Tibial artery (tissue), 4 donors: Measurements from ENCODE around the gene ERCC6L2.

ENCODE experiments used
- DNase-seq, 2 donors: peaks; one replicate each; pipeline ENCODE4 v3.0.0-alpha.2; 2019
- H3K27ac ChIP-seq, 2 donors: fragments of 200-600 bp; sonication (generic) in 1 of 2; 1 replicate in 1 of 2; 2 replicates in 1 of 2; pipeline ENCODE4 v1.5.1; 2018 to 2019; ENCODE audit warnings: mild to moderate bottlenecking in 1 of 2
- H3K27me3 ChIP-seq, 2 donors: fragments of 200-600 bp; sonication (generic) in 1 of 2; one replicate each; pipeline versions ENCODE4 v1.5.1 to v1.6.0; 2016 to 2019
- H3K36me3 ChIP-seq, 3 donors: fragments of 200-600 bp; sonication (generic) in 2 of 3; one replicate each; pipeline ENCODE4 v1.5.1; 2016 to 2019; ENCODE audit warnings: mild to moderate bottlenecking in 2 of 3
- H3K4me1 ChIP-seq, 4 donors: fragments of 200-600 bp; sonication (generic) in 2 of 4; 1 replicate in 3 of 4; 2 replicates in 1 of 4; pipeline ENCODE4 v1.5.1; 2016 to 2019
- H3K4me3 ChIP-seq, 2 donors: fragments of 200-600 bp; sonication (generic) in 1 of 2; 1 replicate in 1 of 2; 2 replicates in 1 of 2; pipeline ENCODE4 v1.5.1; 2018 to 2019; ENCODE audit warnings: mild to moderate bottlenecking in 2 of 2
- H3K9me3 ChIP-seq, 3 donors: fragments of 200-600 bp; sonication (generic) in 1 of 3; one replicate each; pipeline ENCODE4 v1.5.1; 2016 to 2019
- CTCF ChIP-seq, 2 experiments: fragments of 200-600 bp in 1 of 2; fragments of 450-650 bp in 1 of 2; IDR thresholded peaks; one replicate each; pipeline ENCODE4 v1.5.1; 2017 to 2019; ENCODE audit warnings: antibody characterized with exemption in 2 of 2, mild to moderate bottlenecking in 1 of 2, moderate library complexity in 1 of 2
- intact Hi-C: fragments of 100-400 bp; cut with DNase I; formaldehyde crosslinking; loops from one replicate; pipeline ENCODE4 v1.15.0; 2023; ENCODE audit warnings: low total_unique reads

Gene ERCC6L2

DNA sequence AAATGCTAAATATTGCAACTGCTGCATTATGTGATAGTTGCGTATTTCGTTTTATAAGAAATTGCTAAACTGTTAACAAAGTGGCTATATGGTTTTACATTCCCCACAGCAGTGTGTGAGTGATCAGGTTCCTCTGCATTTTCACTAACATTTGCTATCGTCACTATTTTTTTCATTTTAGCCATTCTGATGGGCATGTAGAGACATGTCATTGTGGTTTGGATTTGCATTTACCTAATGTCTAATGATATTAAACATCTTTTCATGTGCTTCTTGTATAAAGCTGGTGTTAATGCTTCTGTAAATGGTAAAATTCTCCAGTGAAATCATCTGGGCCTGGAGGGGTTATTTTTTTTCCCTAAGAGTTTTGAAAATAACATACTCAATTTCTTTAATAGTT lies 61.6 kb downstream of the ERCC6L2 start:
- no peak overlapping the region for H3K4me3 ChIP-seq
- no peak for DNase-seq
- H3K36me3 ChIP-seq, result peaks cover 27 to 75% (median 71%) of the 10 kb centered on the region in 3 donors
- TF ChIP-seq CTCF (IDR thresholded peaks at IDR 0.05), result no peak
- H3K4me1 ChIP-seq, result peaks cover 0 to 8% (median 0%) of the 10 kb centered on the region in 4 donors
- intact Hi-C loops, result no loop called here
- H3K27me3 ChIP-seq, result no peaks in the 10 kb centered on the region
- no peak overlapping the region for H3K27ac ChIP-seq
- H3K9me3 ChIP-seq, result no peaks in the 10 kb centered on the region

GRCh38 chr9:95938724-95939123 lies 63.2 kb downstream of the ERCC6L2 start:
- intact Hi-C loops, result no loop called here
- H3K27me3 ChIP-seq, result no peaks in the 10 kb centered on the region
- no peak overlapping the region for H3K27ac ChIP-seq
- H3K4me3 ChIP-seq, result no peak overlapping the region
- peaks cover 29 to 74% (median 71%) of the 10 kb centered on the region in 3 donors for H3K36me3 ChIP-seq
- DNase-seq, result no peak
- TF ChIP-seq CTCF (IDR thresholded peaks at IDR 0.05), result no peak
- no peaks in the 10 kb centered on the region for H3K9me3 ChIP-seq
- H3K4me1 ChIP-seq, result peaks cover 0 to 8% (median 0%) of the 10 kb centered on the region in 4 donors

DNA sequence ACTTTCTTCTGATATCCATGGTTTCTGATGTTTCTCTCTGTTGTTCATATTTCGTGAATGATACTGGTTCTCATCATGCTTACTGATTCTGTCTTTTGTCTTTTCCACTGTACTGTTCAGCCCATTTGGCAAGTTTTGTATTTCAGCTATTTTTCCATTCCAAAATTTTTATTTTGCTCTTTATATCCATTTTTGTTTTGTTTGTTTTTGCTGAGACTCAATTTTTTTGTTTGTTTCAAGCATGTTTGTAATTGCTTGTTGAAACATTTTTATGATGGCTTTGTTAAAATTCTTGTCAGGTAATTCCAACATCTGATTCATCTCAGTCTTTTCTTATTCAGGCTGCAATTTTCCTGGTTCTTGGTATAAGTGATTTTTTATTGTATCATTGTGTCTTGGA lies 64.0 kb downstream of the ERCC6L2 start:
- no peak overlapping the region for H3K4me3 ChIP-seq
- H3K36me3 ChIP-seq, result peaks cover 30 to 75% (median 70%) of the 10 kb centered on the region in 3 donors
- no peak for TF ChIP-seq CTCF (IDR thresholded peaks at IDR 0.05)
- H3K4me1 ChIP-seq, result peaks cover 0 to 8% (median 0%) of the 10 kb centered on the region in 4 donors
- H3K9me3 ChIP-seq, result no peaks in the 10 kb centered on the region
- no peak overlapping the region for H3K27ac ChIP-seq
- no peak for DNase-seq
- H3K27me3 ChIP-seq, result no peaks in the 10 kb centered on the region
- intact Hi-C loops, result no loop called here

DNA sequence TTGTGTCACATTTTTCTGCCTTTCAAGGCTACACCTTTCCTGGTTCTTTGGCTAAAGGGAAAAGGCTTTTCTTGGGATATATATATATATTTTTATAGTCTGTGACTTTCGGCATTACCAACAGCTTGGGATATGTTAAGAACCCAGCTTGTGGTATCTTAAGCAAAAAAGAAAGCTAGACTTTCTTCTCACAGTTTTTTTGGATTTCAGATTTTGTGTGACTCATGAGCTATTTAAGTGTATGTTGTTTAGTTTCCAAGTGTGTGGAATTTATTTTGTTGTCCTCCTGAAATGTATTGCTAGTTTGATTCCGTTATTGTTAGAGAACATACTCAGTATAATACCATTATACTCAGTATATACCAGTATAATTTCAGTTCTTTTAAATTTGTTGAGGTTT lies 64.8 kb downstream of the ERCC6L2 start:
- TF ChIP-seq CTCF (IDR thresholded peaks at IDR 0.05), result no peak
- Histone ChIP-seq H3K9me3 (no peaks in the 10 kb centered on the region), H3K27me3 (no peaks in the 10 kb centered on the region), H3K4me1 (peaks cover 0 to 8% (median 0%) of the 10 kb centered on the region in 4 donors), H3K27ac (no peak overlapping the region), H3K4me3 (no peak overlapping the region), H3K36me3 (peaks cover 24 to 74% (median 63%) of the 10 kb centered on the region in 3 donors)
- intact Hi-C loops, result no loop called here
- DNase-seq, result no peak

DNA sequence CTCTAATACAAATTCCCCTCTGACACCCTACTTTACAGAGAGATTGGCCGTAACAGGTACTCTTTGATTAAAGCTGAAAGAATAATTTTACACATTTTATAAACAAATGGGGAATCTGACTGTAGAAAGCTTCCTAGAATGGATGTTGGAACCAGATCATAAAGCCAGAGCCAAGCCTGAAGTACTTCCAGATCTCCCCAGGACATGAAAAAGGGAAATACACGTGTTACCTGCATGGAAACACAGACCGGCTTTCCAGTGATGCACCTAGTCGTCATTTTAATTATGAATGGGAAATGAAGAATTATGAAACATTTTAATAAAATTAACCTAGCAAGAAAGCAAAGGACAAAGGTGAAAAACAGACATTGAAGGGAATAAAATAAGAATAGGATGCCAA lies 66.5 kb downstream of the ERCC6L2 start:
- no peak for DNase-seq
- Histone ChIP-seq H3K9me3 (no peaks in the 10 kb centered on the region), H3K4me3 (no peak overlapping the region), H3K27me3 (no peaks in the 10 kb centered on the region), H3K27ac (no peak overlapping the region), H3K4me1 (peaks cover 0 to 8% (median 0%) of the 10 kb centered on the region in 4 donors), H3K36me3 (peaks cover 28 to 67% (median 46%) of the 10 kb centered on the region in 3 donors)
- TF ChIP-seq CTCF (IDR thresholded peaks at IDR 0.05), result no peak
- intact Hi-C loops, result no loop called here

- H3K4me3 ChIP-seq, result no peak overlapping the region
- no peak for TF ChIP-seq CTCF (IDR thresholded peaks at IDR 0.05)
- H3K36me3 ChIP-seq, result peaks cover 22 to 58% (median 31%) of the 10 kb centered on the region in 3 donors
- no peak overlapping the region for H3K27ac ChIP-seq
- no peaks in the 10 kb centered on the region for H3K9me3 ChIP-seq
- H3K4me1 ChIP-seq, result no peaks in the 10 kb centered on the region
- intact Hi-C loops, result no loop called here
- no peak for DNase-seq
- no peaks in the 10 kb centered on the region for H3K27me3 ChIP-seq
These were observed 71.6 kb downstream of the ERCC6L2 start for GRCh38 chr9:95947118-95947517.
